NCI-H526 treated with DMSO at 0.1 percent for 48 hours (cell line): ENCODE data around the gene LRRC8E.
"Not testable (repeated sequence)": the region's sequence is repeated elsewhere in the genome, so short reads cannot be mapped to it uniquely, and the experiment has no call there.

ENCODE experiments used
- DNase-seq: peaks from one replicate; lab custom pipeline; 2025; lab: John Stamatoyannopoulos, UW

LRRC8E gene

DNA sequence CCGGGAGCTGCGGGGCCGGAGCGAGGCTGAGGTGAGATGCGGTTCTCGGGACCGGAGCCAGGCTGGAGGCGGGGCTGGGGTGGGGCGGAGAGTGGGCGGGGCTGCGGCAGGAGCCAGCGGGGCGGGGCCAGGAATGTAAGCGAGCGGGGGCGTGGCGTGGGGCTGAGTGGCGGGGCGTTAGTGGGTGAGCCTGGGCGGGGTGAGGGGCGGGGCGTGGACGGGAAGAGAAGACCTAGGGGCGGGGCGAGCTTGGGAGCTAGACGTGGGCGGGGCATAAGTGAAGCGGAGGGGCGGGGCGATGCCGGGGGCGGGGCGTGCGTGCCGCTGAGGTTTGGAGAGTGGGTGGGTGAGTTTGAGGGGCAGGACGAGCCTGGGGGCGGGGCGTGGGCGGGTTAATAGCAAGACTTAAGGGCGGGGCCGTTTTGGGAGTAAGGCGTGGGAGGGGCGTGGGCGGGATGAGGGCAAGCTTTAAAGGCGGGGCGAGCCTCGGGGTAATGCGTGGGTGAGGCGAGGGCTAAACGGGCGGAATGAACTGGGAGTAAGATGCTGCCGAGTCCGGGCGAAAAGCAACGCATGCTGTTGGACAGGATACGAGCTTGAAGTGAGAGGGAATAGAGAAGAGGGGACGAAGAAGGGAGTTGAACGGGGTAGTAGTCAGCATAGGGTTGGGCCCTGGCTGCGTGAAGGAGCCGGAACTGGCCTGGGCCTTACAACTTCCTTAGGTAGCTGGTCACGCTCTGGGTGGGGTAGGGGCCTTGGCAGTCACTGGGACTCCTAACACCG lies 32.4 kb downstream of the LRRC8E start:
- peak; percentile 72 for DNase-seq

GRCh38 chr19:7921302-7921966 lies 33.1 kb downstream of the LRRC8E start:
- DNase-seq, result no peak

DNA sequence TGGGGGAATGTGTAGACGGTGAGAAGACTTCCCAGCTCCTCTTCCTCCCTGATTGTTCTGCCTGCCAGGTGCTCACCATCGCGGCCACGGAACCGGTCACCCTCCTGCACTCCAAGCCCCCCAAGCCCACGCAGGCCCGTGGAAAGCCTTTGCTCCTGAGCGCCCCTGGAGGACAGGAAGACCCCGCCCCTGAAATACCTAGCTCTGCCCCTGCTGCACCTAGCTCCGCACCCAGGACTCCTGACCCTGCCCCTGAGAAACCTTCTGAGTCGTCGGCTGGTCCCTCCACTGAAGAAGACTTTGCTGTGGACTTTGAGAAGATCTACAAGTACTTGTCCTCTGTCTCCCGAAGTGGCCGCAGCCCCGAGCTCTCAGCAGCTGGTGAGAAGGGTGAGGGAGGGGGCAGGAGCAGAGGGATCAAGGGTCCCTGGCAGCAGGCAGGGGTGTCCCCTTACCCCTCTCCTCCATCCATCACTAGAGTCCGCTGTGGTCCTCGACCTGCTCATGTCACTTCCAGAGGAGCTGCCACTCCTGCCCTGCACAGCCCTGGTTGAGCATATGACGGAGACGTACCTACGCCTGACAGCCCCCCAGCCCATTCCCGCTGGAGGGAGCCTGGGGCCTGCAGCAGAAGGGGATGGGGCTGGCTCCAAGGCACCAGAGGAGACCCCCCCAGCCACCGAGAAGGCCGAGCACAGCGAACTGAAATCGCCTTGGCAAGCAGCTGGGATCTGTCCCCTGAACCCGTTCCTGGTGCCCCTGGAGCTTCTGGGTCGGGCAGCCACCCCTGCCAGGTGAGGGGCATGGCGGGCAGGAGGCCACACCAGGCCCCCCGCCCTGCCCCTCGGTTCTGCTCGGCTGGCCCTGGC lies 33.9 kb downstream of the LRRC8E start:
- DNase-seq, result no peak

- no peak for DNase-seq
Observed at GRCh38 chr19:7922836-7923195, 34.5 kb downstream of the LRRC8E start.

DNA sequence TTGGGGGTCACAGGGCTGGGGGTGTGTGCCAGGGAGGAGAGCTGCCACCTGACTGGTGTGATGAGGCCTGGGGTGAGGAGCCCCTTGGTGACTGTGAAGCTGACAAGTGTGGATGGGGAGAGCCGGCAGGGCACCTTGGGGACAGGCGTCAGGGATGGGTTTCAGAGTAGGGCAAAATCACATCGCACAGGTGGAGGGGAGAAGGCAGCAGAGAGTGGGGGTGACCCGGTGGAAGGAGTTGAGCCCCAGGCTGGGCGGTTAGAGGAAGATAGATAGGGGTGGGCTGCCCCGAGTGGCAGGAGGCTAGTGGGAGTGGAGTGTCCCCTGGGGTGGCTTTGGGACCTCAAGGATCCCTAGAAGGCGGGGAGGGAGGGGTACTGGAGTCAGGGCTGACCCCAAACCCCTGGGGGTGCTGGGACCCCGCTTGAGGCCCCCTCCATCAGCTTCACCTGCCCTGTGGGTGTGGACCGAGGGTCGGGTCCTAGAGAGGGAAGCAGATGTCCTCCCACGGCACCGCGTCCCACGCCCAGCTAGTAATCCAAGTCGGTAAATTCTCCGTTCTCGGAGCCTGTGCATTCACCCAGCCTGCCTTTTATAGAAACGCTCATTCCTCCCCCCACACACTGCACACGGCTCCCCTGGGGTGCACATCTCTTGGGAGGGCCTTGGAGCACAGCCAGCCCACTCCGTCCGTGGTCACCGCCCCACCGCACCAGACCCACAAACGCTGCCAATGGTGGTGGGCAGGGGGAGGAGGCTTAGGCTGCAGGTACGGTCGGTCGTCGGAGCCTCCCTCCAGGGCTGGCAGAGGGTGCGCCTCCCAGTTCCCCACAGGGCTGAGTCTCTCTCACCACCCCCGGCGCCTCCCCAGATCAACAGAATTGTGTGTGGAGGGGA lies 35.2 kb downstream of the LRRC8E start:
- DNase-seq, result no peak

- DNase-seq, result no peak
Observed at GRCh38 chr19:7924241-7924640, 35.9 kb downstream of the LRRC8E start.

DNA sequence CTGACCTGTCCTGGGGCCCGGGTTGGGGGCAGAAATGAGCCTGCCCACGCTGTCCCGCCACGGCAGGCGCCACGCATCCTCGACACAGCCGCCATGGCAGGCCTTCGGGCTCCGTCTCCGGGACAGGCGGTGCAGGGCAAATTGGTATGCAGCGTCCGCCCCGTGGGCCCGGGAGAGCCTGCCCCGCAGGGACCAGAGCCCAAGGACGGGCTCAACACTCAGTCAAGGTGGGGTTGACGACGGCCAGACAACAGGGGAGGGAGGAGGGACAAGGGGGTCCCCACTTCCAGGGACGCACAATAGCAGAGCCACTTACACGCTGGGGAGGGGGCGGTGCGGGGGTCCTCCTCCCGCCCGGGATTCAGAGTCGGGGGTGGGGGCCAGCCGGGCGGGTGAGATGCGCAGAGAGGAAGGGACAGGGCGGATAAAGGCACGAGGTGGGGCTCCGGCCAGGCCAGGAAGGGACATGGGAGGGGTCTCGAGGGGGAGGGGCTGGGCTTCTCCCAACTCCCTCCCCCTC lies 36.4 kb downstream of the LRRC8E start:
- DNase-seq, result no peak

DNA sequence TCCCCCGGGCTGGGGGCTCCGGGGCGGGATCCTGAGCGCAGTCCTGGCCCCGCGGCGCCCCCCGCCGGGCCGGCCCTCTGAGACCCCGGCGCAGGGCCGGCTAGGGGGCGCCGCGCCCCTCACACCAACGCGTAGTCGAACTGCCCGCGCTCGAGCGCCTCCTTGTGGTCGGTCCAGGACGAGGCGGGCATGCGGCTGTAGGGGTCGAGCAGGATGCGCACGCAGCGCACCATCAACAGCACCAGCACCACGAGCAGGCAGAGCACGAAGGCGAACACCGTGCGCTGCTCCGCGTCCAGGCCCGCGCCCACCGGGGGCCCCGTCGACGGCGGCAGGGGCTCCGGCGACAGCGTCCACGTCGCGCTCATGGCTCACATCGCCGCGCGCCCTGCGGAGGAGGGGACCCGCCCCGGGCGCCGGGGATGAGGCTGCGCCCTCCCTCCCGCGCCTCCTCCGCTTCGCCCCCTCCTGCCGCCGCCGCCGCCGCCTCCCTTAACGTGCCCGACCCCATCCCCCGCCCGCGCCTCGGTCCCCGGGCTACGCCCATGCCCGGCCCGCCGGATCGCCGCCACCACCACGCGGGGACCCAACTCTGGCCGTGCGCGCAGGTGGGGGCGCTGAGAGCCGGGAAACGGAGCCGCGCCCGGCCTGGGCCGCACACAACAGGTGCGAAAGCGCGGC lies 37.0 kb downstream of the LRRC8E start:
- peak; percentile 13 for DNase-seq

DNA sequence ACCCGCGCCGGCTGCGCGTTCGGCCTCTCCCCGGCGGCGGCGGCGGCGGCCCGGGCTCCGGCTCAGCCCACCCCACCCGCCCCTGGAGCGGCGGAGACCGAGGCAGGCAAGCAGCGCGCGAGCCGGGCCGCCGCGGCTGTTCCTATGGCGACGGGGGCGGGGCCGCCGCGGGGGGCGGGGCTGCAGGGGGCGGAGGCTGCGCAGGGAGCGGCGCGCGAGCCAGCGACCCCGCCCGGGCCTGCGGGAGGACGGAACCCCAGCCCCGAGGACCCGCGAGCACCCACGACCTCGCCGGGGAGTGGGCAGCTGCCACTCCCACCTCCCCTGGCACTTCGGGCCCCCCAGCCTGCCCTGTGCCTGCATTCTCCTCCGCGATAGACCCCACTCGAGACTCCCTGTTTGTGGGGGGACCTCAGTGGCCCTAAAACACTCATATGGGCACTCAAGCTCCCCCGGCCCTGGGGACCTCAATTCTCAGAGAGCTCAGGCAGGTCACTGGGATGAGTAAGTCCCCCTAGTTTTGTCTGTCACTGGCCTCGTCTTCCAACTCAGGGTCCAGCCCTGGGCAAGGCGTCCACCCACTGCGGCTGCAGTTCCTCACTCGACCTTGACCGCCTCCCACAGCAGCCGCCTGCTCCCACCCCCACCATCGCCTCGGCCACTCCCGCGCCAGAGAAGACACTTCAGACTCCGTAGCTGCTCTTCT lies 37.9 kb downstream of the LRRC8E start, which contains the start of gene CTXN1:
Gene CTXN1 (minus strand): TSS at position 115 of the 706 bp plus-strand sequence. CDS start 597 bp downstream, outside the sequence.
- no peak for DNase-seq

GRCh38 chr19:7926727-7927604 lies 38.7 kb downstream of the LRRC8E start:
- no peak for DNase-seq

DNA sequence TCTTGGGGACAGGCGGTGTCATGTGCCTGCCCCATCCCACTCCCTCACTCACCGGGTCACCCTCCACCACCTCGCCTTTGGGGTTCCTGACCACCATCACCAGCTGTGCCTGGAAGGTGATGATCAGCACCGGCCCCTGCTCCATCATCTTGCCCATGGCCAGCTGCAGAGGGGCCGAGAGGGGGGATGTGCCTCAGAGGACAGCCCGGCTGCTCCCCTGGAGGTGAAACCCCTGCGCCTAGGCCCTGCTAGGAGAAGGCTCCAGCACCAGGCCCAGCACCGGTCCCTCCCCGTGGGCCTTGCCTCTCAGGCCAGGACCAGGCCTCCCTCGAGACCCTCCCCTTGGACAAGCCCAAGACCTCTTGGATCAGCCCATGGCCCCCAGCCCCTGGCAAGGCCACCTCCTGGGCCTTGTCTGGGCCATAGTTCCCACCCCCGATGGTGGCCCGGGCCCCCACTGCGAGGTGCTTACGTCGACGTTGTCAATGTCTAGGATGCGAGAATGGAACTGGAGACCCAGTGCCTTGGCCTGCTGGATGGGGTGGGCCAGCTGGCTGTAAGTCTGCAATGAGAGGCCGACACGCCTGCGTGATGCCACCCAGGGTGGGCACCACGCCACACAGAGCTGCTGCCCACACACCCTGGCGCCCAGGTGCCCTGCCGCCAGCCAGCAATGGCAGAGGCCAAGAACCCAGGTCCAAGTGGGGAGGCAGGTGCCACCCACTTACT lies 39.5 kb downstream of the LRRC8E start:
- no peak for DNase-seq

DNA sequence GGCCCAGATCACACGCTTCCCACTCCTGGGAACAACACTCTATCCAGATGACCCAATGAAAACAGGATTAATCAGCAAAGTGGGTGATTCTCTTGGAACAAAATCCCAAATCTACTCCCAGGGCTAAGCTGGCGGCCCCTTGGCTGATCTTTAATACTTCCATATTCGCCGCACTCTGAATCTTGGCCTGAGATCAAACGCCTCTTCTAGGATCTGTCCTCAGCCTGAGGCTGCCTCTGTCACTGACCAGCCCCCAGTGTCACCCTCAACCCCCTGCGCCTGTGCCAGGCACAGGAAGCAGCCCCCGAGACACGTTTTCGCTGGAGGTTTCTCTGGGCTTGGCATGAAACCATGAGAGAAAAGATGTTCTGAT lies 40.0 kb downstream of the LRRC8E start:
- no peak for DNase-seq

DNA sequence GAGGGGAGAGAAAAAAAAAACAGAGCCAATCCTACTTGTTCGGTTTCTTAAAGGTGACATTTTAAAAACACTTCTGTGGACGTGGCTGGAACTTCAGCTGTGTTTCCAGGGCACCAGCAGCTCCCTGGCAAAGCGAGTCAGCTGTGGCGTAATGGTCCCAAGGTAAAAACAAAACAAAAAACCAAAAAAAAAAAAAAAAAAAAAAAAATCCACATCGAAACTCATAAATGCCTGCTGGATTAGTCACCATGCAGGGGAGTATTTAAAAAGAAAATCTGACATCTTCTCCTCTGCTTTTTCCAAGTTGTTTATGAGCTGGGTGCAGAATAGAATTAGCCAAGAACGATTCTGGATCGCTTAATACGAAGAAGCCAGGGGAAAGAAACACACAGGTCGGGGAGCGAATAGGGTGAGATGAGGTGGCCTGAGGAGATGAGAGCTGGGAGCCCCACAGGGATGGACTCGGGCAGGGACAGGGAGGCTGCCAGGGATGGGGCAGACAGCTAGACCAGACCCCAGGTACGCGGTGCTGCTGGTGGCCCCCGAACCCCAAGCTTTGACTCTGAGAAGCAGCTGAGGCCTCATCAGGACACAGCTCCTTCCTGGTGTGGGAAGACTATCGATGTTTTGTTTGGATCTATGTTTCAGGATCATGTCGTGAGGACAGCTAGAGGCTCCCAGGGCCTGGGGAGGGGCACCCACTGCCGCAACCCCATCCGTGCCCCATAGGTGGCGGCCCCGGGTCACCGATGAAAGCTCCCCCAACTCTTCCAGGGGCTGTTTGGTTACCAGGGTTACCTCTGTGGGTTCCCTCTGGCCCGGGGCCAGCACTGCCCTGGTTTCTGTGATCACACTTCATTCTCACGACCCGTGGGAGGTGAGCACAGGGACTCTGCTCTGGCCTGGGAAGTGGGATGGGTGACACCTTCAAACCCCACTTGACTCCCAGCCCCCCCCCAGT lies 40.7 kb downstream of the LRRC8E start:
- no peak for DNase-seq

- not testable (repeated sequence) for DNase-seq
Observed at GRCh38 chr19:7930030-7930429, 41.7 kb downstream of the LRRC8E start.

- no peak for DNase-seq
Observed at GRCh38 chr19:7930765-7931164, 42.5 kb downstream of the LRRC8E start.

DNA sequence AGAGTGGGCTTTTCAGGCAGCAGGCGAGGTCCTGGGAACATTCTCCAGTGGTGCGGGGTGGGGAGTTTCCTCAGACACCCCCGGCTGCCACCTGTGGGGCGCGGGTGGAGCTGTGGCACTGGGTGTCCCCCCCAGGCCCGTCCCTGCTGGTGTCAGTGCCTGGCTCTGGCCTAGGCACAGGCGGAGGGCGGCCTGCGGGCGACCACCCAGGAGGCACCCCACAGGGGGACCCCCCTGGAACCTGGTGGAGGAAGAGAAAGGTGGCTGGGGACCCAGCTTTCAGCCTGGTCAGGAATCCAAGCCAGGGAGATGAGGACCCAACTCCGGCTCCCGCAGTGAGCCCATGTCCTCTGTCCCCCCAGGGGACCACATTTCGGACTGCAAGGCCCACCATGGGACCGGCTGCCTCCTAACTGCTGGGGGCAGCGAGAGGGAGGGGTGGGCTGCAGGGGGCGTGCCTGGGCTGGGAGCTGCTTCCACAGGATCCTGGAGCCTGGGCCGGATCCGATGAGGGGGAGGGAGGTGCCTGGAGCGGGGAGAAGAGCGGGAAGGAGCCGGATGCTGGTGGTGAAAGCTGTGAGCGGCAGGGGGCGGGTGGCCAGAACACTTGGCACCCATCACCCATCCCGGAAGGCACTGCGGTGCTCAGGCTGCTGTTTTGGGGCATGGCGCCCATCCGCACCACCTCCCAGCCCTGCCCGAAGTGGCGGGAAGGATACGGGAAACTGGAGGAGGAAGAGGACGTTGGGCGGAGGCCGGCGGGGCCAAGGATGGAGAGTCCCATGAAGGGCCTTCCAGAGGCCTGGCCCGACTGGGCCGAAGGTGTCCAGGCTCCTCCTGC lies 43.1 kb downstream of the LRRC8E start:
- DNase-seq, result no peak
